ENCODE data around the gene GPRC5B. TPM values are rescaled to one million over a fixed set of nuclear protein-coding genes. Genes with fewer than 3 reads are reported as not detected.

The GPRC5B gene
- total RNA-seq, 4 donors from 2014 or later = 16.5 to 53.0 (median 22.3) TPM

GRCh38 chr16:19809121-19809635 is 75.5 kb downstream of the GPRC5B start:
- no peak for DNase-seq

GRCh38 chr16:19808061-19808641 is 76.5 kb downstream of the GPRC5B start:
- no peaks in the 10 kb centered on the region for H3K9me3 ChIP-seq
- TF ChIP-seq CTCF (IDR thresholded peaks at IDR 0.05) = no peak
- no peak for TF ChIP-seq POLR2A (IDR thresholded peaks at IDR 0.05)
- intact Hi-C loops (cut with DNase I; ENCODE audit: low total_unique reads) = no loop called here
- no peaks in the 10 kb centered on the region for H3K27me3 ChIP-seq
- no peaks in the 10 kb centered on the region for H3K36me3 ChIP-seq
- no peak for DNase-seq
- H3K4me1 ChIP-seq = no peaks in the 10 kb centered on the region
- H3K4me3 ChIP-seq = no peak overlapping the region
- H3K27ac ChIP-seq = no peak overlapping the region

More at GRCh38 chr16:19809121-19809635, 75.5 kb downstream of the GPRC5B start:
- H3K9me3 ChIP-seq = no peaks in the 10 kb centered on the region
- H3K4me3 ChIP-seq = no peak overlapping the region
- peak overlapping the region in 1 of 2 donors; percentile 35 for H3K27ac ChIP-seq
- H3K27me3 ChIP-seq = no peaks in the 10 kb centered on the region
- no peak for TF ChIP-seq CTCF (IDR thresholded peaks at IDR 0.05)
- no peak for TF ChIP-seq POLR2A (IDR thresholded peaks at IDR 0.05)
- H3K36me3 ChIP-seq = no peaks in the 10 kb centered on the region
- intact Hi-C loops (cut with DNase I; ENCODE audit: low total_unique reads) = no loop called here
- no peaks in the 10 kb centered on the region for H3K4me1 ChIP-seq

Small RNAs within 50 kb of the gene (small RNA-seq; reads per million reads assigned to genes)
- not detected for gene LARP7P2

Other genes starting within 250 kb of the GPRC5B start
- 10 to 100 TPM in 2 of 4 donors, 1 to 10 TPM in 2; 1.5 to 20.5 (median 9.4) TPM for gene KNOP1, start 166.6 kb downstream of the GPRC5B start, total RNA-seq
- 10 to 100 TPM; 14.7 to 27.2 (median 21.1) TPM for gene IQCK, start 166.6 kb downstream of the GPRC5B start, total RNA-seq
- gene GPR139, start 189.0 kb upstream of the GPRC5B start, total RNA-seq = not detected

All from uterus (tissue), 4 donors.